A549 (cell line): Measurements from ENCODE around the gene PIP4K2B. TPM values are rescaled to one million over a fixed set of nuclear protein-coding genes. Genes with fewer than 3 reads are reported as not detected.

Experiments
- BHLHE40 ChIP-seq: IDR thresholded peaks from 2 replicates; pipeline ENCODE4 v1.6.1; 2012; ENCODE audit warnings: low read depth, low read length, inconsistent platforms
- CBX2 ChIP-seq: fragments of 200-600 bp; sonication (generic); IDR thresholded peaks from 2 replicates; pipeline ENCODE4 v1.6.1; 2016; ENCODE audit warnings: low read depth, mild to moderate bottlenecking, borderline replicate concordance
- CEBPB ChIP-seq, 2 experiments: fragments of >200 bp in 1 of 2; sonication (Bioruptor Twin) in 1 of 2; formaldehyde crosslinking in 1 of 2; IDR thresholded peaks; 2 replicates each; pipeline ENCODE4 v1.6.1; 2012 to 2016
- CHD2 ChIP-seq: fragments of 150-350 bp; IDR thresholded peaks from 2 replicates; pipeline ENCODE4 v1.6.1; 2014; ENCODE audit warnings: low read length; ENCODE audit not compliant: partially characterized antibody
- CHD4 ChIP-seq: fragments of 200-600 bp; sonication (generic); IDR thresholded peaks from 2 replicates; pipeline ENCODE4 v1.6.1; 2016; ENCODE audit warnings: antibody characterized with exemption, mild to moderate bottlenecking, borderline replicate concordance
- EP300 ChIP-seq, 2 experiments: fragments of >200 bp; sonication (Bioruptor Twin); formaldehyde crosslinking; IDR thresholded peaks; 2 replicates in 1 of 2; 3 replicates in 1 of 2; pipeline ENCODE4 v1.6.1; 2016 to 2017
- ESRRA ChIP-seq: fragments of 150-350 bp; IDR thresholded peaks from 2 replicates; pipeline ENCODE4 v1.6.1; 2014; ENCODE audit warnings: mild to moderate bottlenecking, low read length, borderline replicate concordance
- FOSB ChIP-seq: fragments of 250-450 bp; sonication (Bioruptor Pico); IDR thresholded peaks from 2 replicates; pipeline ENCODE4 v1.5.0; 2020; ENCODE audit warnings: mild to moderate bottlenecking, moderate library complexity
- FOSL2 ChIP-seq, 2 experiments: fragments of 450-650 bp in 1 of 2; fragments of >200 bp in 1 of 2; sonication (Bioruptor Twin) in 1 of 2; formaldehyde crosslinking; IDR thresholded peaks; 2 replicates each; pipeline versions ENCODE4 v1.5.0 to v1.6.1; 2016 to 2020; ENCODE audit warnings: mild to moderate bottlenecking in 1 of 2, moderate library complexity in 1 of 2
- HDAC2 ChIP-seq: fragments of 200-600 bp; sonication (generic); IDR thresholded peaks from 2 replicates; pipeline ENCODE4 v1.6.1; 2016
- HOXA7 ChIP-seq: fragments of 250-450 bp; sonication (Bioruptor Pico); IDR thresholded peaks from 2 replicates; pipeline ENCODE4 v1.5.0; 2020; ENCODE audit warnings: mild to moderate bottlenecking, moderate library complexity
- HOXB13 ChIP-seq: fragments of 250-450 bp; sonication (Bioruptor Pico); IDR thresholded peaks from 2 replicates; pipeline ENCODE4 v1.5.0; 2020; ENCODE audit warnings: low read depth, mild to moderate bottlenecking, moderate library complexity
- JUNB ChIP-seq: fragments of >200 bp; sonication (Bioruptor Twin); formaldehyde crosslinking; IDR thresholded peaks from 2 replicates; pipeline ENCODE4 v1.6.1; 2016
- KDM5A ChIP-seq: fragments of 200-600 bp; sonication (generic); IDR thresholded peaks from 2 replicates; pipeline ENCODE4 v1.6.1; 2016; ENCODE audit warnings: antibody characterized with exemption, mild to moderate bottlenecking
- MAZ ChIP-seq: fragments of 150-350 bp; IDR thresholded peaks from 2 replicates; pipeline ENCODE4 v1.6.1; 2014; ENCODE audit warnings: antibody characterized with exemption, low read depth, low read length, borderline replicate concordance
- NFE2L2 ChIP-seq: fragments of 150-350 bp; conservative IDR thresholded peaks from 2 replicates; pipeline ENCODE4 v1.6.1; 2014; ENCODE audit warnings: low read length
- NPAS2 ChIP-seq: fragments of 250-450 bp; sonication (Bioruptor Pico); IDR thresholded peaks from 2 replicates; pipeline ENCODE4 v1.8.0; 2022; ENCODE audit warnings: mild to moderate bottlenecking, moderate library complexity, borderline replicate concordance
- NR3C1 ChIP-seq: fragments of >200 bp; sonication (Bioruptor Twin); formaldehyde crosslinking; IDR thresholded peaks from 3 replicates; pipeline ENCODE4 v1.6.1; 2017
- POLR2A ChIP-seq: IDR thresholded peaks from 2 replicates; pipeline ENCODE4 v1.6.1; 2012; ENCODE audit warnings: mild to moderate bottlenecking, low read length
- RARB ChIP-seq: fragments of 250-450 bp; sonication (Bioruptor Pico); IDR thresholded peaks from 2 replicates; pipeline ENCODE4 v1.8.0; 2021; ENCODE audit warnings: mild to moderate bottlenecking, moderate library complexity
- RCOR1 ChIP-seq: fragments of 150-350 bp; IDR thresholded peaks from 2 replicates; pipeline ENCODE4 v1.6.1; 2014; ENCODE audit warnings: antibody characterized with exemption, low read length, low read depth
- SMC3 ChIP-seq: fragments of >200 bp; sonication (Bioruptor Twin); formaldehyde crosslinking; IDR thresholded peaks from 3 replicates; pipeline ENCODE4 v1.6.1; 2018; ENCODE audit warnings: inconsistent platforms
- SREBF2 ChIP-seq: fragments of 450-650 bp; IDR thresholded peaks from 2 replicates; pipeline ENCODE4 v1.6.1; 2014; ENCODE audit warnings: mild to moderate bottlenecking, moderate library complexity
- TP53 ChIP-seq: fragments of 250-450 bp; sonication (Bioruptor Pico); IDR thresholded peaks from 2 replicates; pipeline ENCODE4 v1.5.0; 2021; ENCODE audit warnings: mild to moderate bottlenecking, moderate library complexity
- ZC3H11A ChIP-seq: fragments of 450-650 bp; IDR thresholded peaks from 2 replicates; pipeline ENCODE4 v1.6.1; 2014; ENCODE audit warnings: antibody characterized with exemption, mild to moderate bottlenecking
- ZFP36 ChIP-seq: fragments of 450-650 bp; IDR thresholded peaks from 2 replicates; pipeline ENCODE4 v1.6.1; 2014; ENCODE audit warnings: borderline replicate concordance; ENCODE audit not compliant: partially characterized antibody
- ZNF302 ChIP-seq: fragments of 250-450 bp; sonication (Bioruptor Pico); IDR thresholded peaks from 2 replicates; pipeline ENCODE4 v1.9.0; 2021; ENCODE audit warnings: inconsistent platforms, mild to moderate bottlenecking, moderate library complexity
- ZSCAN20 ChIP-seq: fragments of 250-450 bp; sonication (Bioruptor Pico); IDR thresholded peaks from 2 replicates; pipeline ENCODE4 v1.8.0; 2022; ENCODE audit warnings: mild to moderate bottlenecking, moderate library complexity
- polyA plus RNA-seq, 4 experiments: library from polyadenylated mRNA; depleted of rRNA in 3 of 4; stranded (reverse); fragments of >200 nt; fragmentation: RNase III in 1 of 4; extraction: RNeasy Plus Mini Kit Qiagen cat#74134 plus additional on column Dnase treatment in 1 of 4; gene quantifications; 2 replicates in 3 of 4; 3 replicates in 1 of 4; pipeline ENCODE4 v1.2.3, GENCODE V29; 2011 to 2017
- TF ChIP-seq, protein P1 (sequence below): IDR thresholded peaks from 2 replicates; pipeline ENCODE4 v1.6.1; 2012
- TF ChIP-seq, protein P2 (sequence below): fragments of 150-350 bp; IDR thresholded peaks from 2 replicates; pipeline ENCODE4 v1.6.1; 2014; ENCODE audit warnings: low read depth, mild to moderate bottlenecking, low read length
- TF ChIP-seq, protein P3 (sequence below): IDR thresholded peaks from 2 replicates; pipeline ENCODE4 v1.6.1; 2012; ENCODE audit warnings: low read depth, borderline replicate concordance
- TF ChIP-seq, protein P4 (sequence below): fragments of 450-650 bp; IDR thresholded peaks from 2 replicates; pipeline ENCODE4 v1.6.1; 2014; ENCODE audit warnings: antibody characterized with exemption
- TF ChIP-seq, protein P5 (sequence below): fragments of 250-450 bp; sonication (Bioruptor Pico); IDR thresholded peaks from 2 replicates; pipeline ENCODE4 v1.5.0; 2021; ENCODE audit warnings: mild to moderate bottlenecking, moderate library complexity, borderline replicate concordance

The PIP4K2B gene
- polyA plus RNA-seq, 2 of the 4 experiments (the other 2 are of a cell fraction): 40.3 to 53.7 TPM

DNA sequence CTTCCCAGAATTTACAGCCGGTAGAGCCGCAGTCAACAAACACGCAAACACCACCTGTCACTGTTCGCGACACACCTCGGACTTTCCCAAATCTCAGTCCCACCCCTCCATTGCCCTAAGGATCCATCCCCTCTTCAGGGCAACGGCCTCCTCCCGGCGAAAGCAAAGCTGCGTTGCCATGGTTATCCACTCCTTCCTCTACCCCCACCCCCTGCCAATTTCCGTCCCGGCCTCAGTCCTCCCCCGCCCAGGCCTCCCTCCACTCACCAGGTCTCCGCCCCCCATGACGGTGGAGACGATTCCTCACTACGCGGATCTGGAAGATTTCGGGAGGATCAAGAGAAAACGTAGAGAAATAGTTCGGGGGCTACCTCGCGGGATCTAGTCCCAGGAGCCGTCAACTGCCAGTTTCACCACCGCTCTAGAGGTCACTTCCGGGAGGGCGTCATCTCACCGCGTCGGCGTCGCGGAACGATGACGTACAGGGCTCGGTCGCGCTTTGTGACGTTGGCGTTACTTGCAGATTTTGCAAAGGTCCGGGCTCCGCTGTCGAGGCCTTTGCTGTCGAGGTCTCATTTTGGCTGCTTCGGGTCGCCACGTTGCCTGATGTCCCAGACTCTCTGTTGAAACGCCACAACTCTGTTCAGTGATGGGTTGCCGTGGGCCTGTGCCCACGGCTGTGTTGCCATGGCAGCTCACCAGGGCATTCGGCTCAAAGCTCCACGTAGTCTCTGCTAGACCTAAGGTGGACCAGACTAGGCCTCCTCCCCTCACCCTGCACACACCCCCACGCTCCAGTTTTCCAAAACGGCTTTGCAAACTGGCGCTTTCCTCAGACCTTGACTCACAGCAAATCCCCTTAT is 25.8 kb upstream of the PIP4K2B start, which contains the start of gene CWC25 (continued):
- TF ChIP-seq NPAS2 (CRISPR knock-in tag) (no peak), CBX2 (no peak), RARB (CRISPR knock-in tag) (no peak), JUNB (no peak), ZC3H11A (no peak), FOSB (CRISPR knock-in tag) (0 out of 2 replicates have a peak, but pooled peaks have one; percentile 38), CEBPB (IDR thresholded peaks at IDR 0.05) (peak; percentile 41 to 81; a peak in 3 of 4 replicates), ZSCAN20 (CRISPR knock-in tag) (no peak), MAZ (0 out of 2 replicates have a peak, but pooled peaks have one; percentile 23), ESRRA (peak; percentile 8; the same call in 1 of the 2 replicates), TP53 (CRISPR knock-in tag) (peak; percentile 89; the same call in 1 of the 2 replicates), ZNF302 (peak; percentile 85; the same call in 1 of the 2 replicates), SREBF2 (no peak), HDAC2 (no peak), ZFP36 (no peak), KDM5A (peak; percentile 83), BHLHE40 (no peak), SMC3 (no peak), EP300 (IDR thresholded peaks at IDR 0.05) (peak in 1 of 2 experiments; percentile 28; a peak in 1 of 5 replicates), CHD4 (no peak), FOSL2 (IDR thresholded peaks at IDR 0.05) (no peak), FOSL2 (CRISPR knock-in tag; IDR thresholded peaks at IDR 0.05) (peak; percentile 63), CHD2 (peak; percentile 66), NR3C1 (no peak), HOXA7 (peak; percentile 62; the same call in 1 of the 2 replicates), HOXB13 (CRISPR knock-in tag) (peak; percentile 99), RCOR1 (no peak), NFE2L2 (peak; percentile 95), POLR2A (peak; percentile 69)
- TF ChIP-seq, protein P1, sequence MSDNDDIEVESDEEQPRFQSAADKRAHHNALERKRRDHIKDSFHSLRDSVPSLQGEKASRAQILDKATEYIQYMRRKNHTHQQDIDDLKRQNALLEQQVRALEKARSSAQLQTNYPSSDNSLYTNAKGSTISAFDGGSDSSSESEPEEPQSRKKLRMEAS: peak; percentile 99
- TF ChIP-seq, protein P2, sequence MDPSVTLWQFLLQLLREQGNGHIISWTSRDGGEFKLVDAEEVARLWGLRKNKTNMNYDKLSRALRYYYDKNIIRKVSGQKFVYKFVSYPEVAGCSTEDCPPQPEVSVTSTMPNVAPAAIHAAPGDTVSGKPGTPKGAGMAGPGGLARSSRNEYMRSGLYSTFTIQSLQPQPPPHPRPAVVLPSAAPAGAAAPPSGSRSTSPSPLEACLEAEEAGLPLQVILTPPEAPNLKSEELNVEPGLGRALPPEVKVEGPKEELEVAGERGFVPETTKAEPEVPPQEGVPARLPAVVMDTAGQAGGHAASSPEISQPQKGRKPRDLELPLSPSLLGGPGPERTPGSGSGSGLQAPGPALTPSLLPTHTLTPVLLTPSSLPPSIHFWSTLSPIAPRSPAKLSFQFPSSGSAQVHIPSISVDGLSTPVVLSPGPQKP: peak; percentile 89
- TF ChIP-seq, protein P3, sequence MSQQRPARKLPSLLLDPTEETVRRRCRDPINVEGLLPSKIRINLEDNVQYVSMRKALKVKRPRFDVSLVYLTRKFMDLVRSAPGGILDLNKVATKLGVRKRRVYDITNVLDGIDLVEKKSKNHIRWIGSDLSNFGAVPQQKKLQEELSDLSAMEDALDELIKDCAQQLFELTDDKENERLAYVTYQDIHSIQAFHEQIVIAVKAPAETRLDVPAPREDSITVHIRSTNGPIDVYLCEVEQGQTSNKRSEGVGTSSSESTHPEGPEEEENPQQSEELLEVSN: peak; percentile 94
- TF ChIP-seq, protein P4, sequence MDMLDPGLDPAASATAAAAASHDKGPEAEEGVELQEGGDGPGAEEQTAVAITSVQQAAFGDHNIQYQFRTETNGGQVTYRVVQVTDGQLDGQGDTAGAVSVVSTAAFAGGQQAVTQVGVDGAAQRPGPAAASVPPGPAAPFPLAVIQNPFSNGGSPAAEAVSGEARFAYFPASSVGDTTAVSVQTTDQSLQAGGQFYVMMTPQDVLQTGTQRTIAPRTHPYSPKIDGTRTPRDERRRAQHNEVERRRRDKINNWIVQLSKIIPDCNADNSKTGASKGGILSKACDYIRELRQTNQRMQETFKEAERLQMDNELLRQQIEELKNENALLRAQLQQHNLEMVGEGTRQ: no peak
- TF ChIP-seq, protein P5, sequence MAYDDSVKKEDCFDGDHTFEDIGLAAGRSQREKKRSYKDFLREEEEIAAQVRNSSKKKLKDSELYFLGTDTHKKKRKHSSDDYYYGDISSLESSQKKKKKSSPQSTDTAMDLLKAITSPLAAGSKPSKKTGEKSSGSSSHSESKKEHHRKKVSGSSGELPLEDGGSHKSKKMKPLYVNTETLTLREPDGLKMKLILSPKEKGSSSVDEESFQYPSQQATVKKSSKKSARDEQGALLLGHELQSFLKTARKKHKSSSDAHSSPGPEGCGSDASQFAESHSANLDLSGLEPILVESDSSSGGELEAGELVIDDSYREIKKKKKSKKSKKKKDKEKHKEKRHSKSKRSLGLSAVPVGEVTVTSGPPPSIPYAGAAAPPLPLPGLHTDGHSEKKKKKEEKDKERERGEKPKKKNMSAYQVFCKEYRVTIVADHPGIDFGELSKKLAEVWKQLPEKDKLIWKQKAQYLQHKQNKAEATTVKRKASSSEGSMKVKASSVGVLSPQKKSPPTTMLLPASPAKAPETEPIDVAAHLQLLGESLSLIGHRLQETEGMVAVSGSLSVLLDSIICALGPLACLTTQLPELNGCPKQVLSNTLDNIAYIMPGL (CRISPR knock-in tag): peak; percentile 93; the same call in 1 of the 2 replicates
